H1 (cell line): ENCODE measurements around the gene MRTFA. TPM values are rescaled to one million over a fixed set of nuclear protein-coding genes. Genes with fewer than 3 reads are reported as not detected.

Experiments used
- CTCF ChIA-PET: fragments of 300-600 bp; sonication (Branson Sonifier 250); formaldehyde crosslinking; loops from one replicate; lab custom pipeline; 2021; ENCODE audit not compliant: partially characterized antibody; lab: Charles Lee
- POLR2A ChIA-PET: fragments of 300-600 bp; sonication (Branson Sonifier 250); formaldehyde crosslinking; loops from one replicate; lab custom pipeline; 2021; ENCODE audit warnings: inconsistent platforms; ENCODE audit not compliant: partially characterized antibody; lab: Charles Lee
- DNase-seq, 2 experiments: peaks; one replicate each; pipeline versions ENCODE4 v3.0.0 to v3.0.0-alpha.2; 2010 to 2022; ENCODE audit warnings: low spot score in 2 of 2, low read depth in 1 of 2, mixed read lengths in 1 of 2
- FAIRE-seq: peaks from 2 replicates; lab custom pipeline; 2011; peaks lifted over from hg19 to GRCh38; lab: Jason Lieb, UNC
- H2AFZ ChIP-seq: 2 replicates; pipeline ENCODE4 v1.8.1; 2012; ENCODE audit warnings: low read length, inconsistent platforms
- H2AK5ac ChIP-seq: 2 replicates; pipeline ENCODE4 v1.6.1; 2013; ENCODE audit warnings: low read depth, low read length
- H2BK120ac ChIP-seq: replicated peaks from 2 replicates; pipeline ENCODE3; 2013; ENCODE audit warnings: low read depth, low read length, inconsistent platforms
- H2BK12ac ChIP-seq: 2 replicates; pipeline ENCODE4 v1.6.1; 2013; ENCODE audit warnings: low read depth, low read length
- H2BK15ac ChIP-seq: 2 replicates; pipeline ENCODE4 v1.6.1; 2013; ENCODE audit warnings: low read length
- H2BK20ac ChIP-seq: 2 replicates; pipeline ENCODE4 v1.6.1; 2013; ENCODE audit warnings: low read length
- H2BK5ac ChIP-seq: 2 replicates; pipeline ENCODE4 v1.6.1; 2013; ENCODE audit warnings: low read depth, low read length
- H3K14ac ChIP-seq: 2 replicates; pipeline ENCODE4 v1.6.1; 2013; ENCODE audit warnings: inconsistent platforms; ENCODE audit not compliant: insufficient read length
- H3K18ac ChIP-seq: 2 replicates; pipeline ENCODE4 v1.6.1; 2013; ENCODE audit warnings: low read length; ENCODE audit errors: extremely low read depth
- H3K23ac ChIP-seq: 2 replicates; pipeline ENCODE4 v1.6.1; 2013; ENCODE audit warnings: inconsistent platforms; ENCODE audit not compliant: insufficient read length
- H3K23me2 ChIP-seq: 2 replicates; pipeline ENCODE4 v1.6.1; 2013; ENCODE audit warnings: low read depth, low read length
- H3K27ac ChIP-seq: 2 replicates; pipeline ENCODE4 v1.6.1; 2011; ENCODE audit warnings: low read depth, low read length, inconsistent platforms
- H3K27me3 ChIP-seq, 4 experiments: replicated peaks in 1 of 4; 1 replicate in 1 of 4; 2 replicates in 3 of 4; pipeline versions ENCODE4 v1.6.1 to v1.8.1; 2011 to 2013; ENCODE audit warnings: low read length in 3 of 4, mild to moderate bottlenecking in 3 of 4, inconsistent platforms in 2 of 4, mixed read lengths in 2 of 4, moderate library complexity in 1 of 4; ENCODE audit not compliant: control insufficient read depth in 3 of 4, insufficient read depth in 3 of 4; ENCODE audit errors: extremely low read depth in 1 of 4
- H3K36me3 ChIP-seq, 4 experiments: 2 replicates each; pipeline versions ENCODE4 v1.6.1 to v1.8.1; 2011 to 2013; ENCODE audit warnings: mild to moderate bottlenecking in 4 of 4, low read length in 3 of 4, moderate library complexity in 2 of 4, control low read depth in 1 of 4, inconsistent platforms in 1 of 4; ENCODE audit not compliant: insufficient read depth in 4 of 4, control insufficient read depth in 2 of 4
- H3K4ac ChIP-seq: replicated peaks from 2 replicates; pipeline ENCODE3; 2013; ENCODE audit warnings: low read length, low read depth, mixed read lengths, inconsistent platforms; ENCODE audit not compliant: insufficient read length
- H3K4me1 ChIP-seq, 4 experiments: replicated peaks in 1 of 4; 1 replicate in 1 of 4; 2 replicates in 3 of 4; pipeline versions ENCODE4 v1.6.1 to v1.8.1; 2011 to 2013; ENCODE audit warnings: low read length in 3 of 4, inconsistent platforms in 2 of 4, mixed read lengths in 1 of 4; ENCODE audit not compliant: insufficient read depth in 4 of 4, control insufficient read depth in 3 of 4
- H3K4me2 ChIP-seq, 2 experiments: 2 replicates each; pipeline versions ENCODE4 v1.6.1 to v1.8.1; 2011 to 2013; ENCODE audit warnings: low read depth in 2 of 2, low read length in 2 of 2, control low read depth in 1 of 2, inconsistent platforms in 1 of 2, mild to moderate bottlenecking in 1 of 2; ENCODE audit not compliant: insufficient read depth in 1 of 2
- H3K4me3 ChIP-seq, 4 experiments: fragments of 200-600, 300-600 bp in 1 of 4; sonication (generic), shearing (Covaris generic), sonication (Bioruptor Twin) in 1 of 4; 2 replicates each; pipeline versions ENCODE4 v1.5.1 to v1.8.1; 2011 to 2016; ENCODE audit warnings: low read length in 4 of 4, low read depth in 3 of 4, control low read depth in 2 of 4, inconsistent platforms in 2 of 4, mild to moderate bottlenecking in 2 of 4, mixed read lengths in 1 of 4, moderate library complexity in 1 of 4; ENCODE audit not compliant: insufficient read depth in 2 of 4; ENCODE audit errors: extremely low read depth in 1 of 4
- H3K56ac ChIP-seq: replicated peaks from 2 replicates; pipeline ENCODE3; 2013; ENCODE audit warnings: low read depth, mild to moderate bottlenecking, mixed read lengths, low read length, inconsistent platforms; ENCODE audit not compliant: insufficient read length
- H3K79me1 ChIP-seq: 2 replicates; pipeline ENCODE4 v1.6.1; 2013; ENCODE audit warnings: low read depth, low read length, control low read depth
- H3K79me2 ChIP-seq, 2 experiments: 2 replicates each; pipeline versions ENCODE4 v1.6.1 to v1.8.1; 2012 to 2013; ENCODE audit warnings: low read length in 2 of 2, mild to moderate bottlenecking in 2 of 2, inconsistent platforms in 1 of 2; ENCODE audit not compliant: insufficient read depth in 2 of 2, control insufficient read depth in 1 of 2
- H3K9ac ChIP-seq, 4 experiments: replicated peaks in 1 of 4; 1 replicate in 1 of 4; 2 replicates in 3 of 4; pipeline versions ENCODE4 v1.6.1 to v1.8.1; 2011 to 2013; ENCODE audit warnings: low read depth in 3 of 4, low read length in 3 of 4, control low read depth in 2 of 4, mild to moderate bottlenecking in 2 of 4, moderate library complexity in 2 of 4, inconsistent platforms in 1 of 4; ENCODE audit errors: extremely low read depth in 1 of 4
- H3K9me3 ChIP-seq, 2 experiments: 2 replicates each; pipeline versions ENCODE4 v1.6.1 to v1.8.1; 2012 to 2013; ENCODE audit warnings: mild to moderate bottlenecking in 2 of 2, moderate library complexity in 2 of 2, control low read depth in 1 of 2, inconsistent platforms in 1 of 2, low read depth in 1 of 2, low read length in 1 of 2, mixed read lengths in 1 of 2; ENCODE audit not compliant: insufficient read depth in 2 of 2
- H4K20me1 ChIP-seq, 2 experiments: replicated peaks in 1 of 2; 2 replicates each; pipeline versions ENCODE3 to v1.8.1; 2011 to 2013; ENCODE audit warnings: inconsistent platforms in 2 of 2, low read length in 2 of 2, mild to moderate bottlenecking in 1 of 2; ENCODE audit not compliant: insufficient read depth in 2 of 2, control insufficient read depth in 1 of 2
- H4K5ac ChIP-seq: 2 replicates; pipeline ENCODE4 v1.6.1; 2013; ENCODE audit warnings: low read length, low read depth, mixed read lengths, inconsistent platforms; ENCODE audit not compliant: insufficient read length
- H4K8ac ChIP-seq: 2 replicates; pipeline ENCODE4 v1.8.0; 2013; ENCODE audit warnings: mild to moderate bottlenecking, moderate library complexity, low read length, inconsistent platforms; ENCODE audit not compliant: insufficient read depth; ENCODE audit errors: extremely low read depth
- H4K91ac ChIP-seq: replicated peaks from 2 replicates; pipeline ENCODE3; 2013; ENCODE audit warnings: low read length, mixed read lengths, inconsistent platforms; ENCODE audit not compliant: insufficient read length
- BRCA1 ChIP-seq: IDR thresholded peaks from 2 replicates; pipeline ENCODE4 v1.6.1; 2012; ENCODE audit warnings: low read depth, low read length, improper control_type of control experiment
- GABPA ChIP-seq: IDR thresholded peaks from 2 replicates; pipeline ENCODE4 v1.6.1; 2011; ENCODE audit warnings: mild to moderate bottlenecking, low read length, moderate library complexity, borderline replicate concordance; ENCODE audit not compliant: insufficient read depth
- SIRT6 ChIP-seq: IDR thresholded peaks from one replicate; pipeline ENCODE4 v1.7.1; 2012; ENCODE audit warnings: low read length, inconsistent platforms
- SUZ12 ChIP-seq: fragments of 200-600 bp; sonication (generic); IDR thresholded peaks from 2 replicates; pipeline ENCODE4 v1.6.1; 2012; ENCODE audit warnings: mild to moderate bottlenecking, inconsistent platforms, low read length, moderate library complexity, mixed read lengths
- WGBS, 2 experiments: shearing (Covaris generic) in 1 of 2; methylation state at CpG; one replicate each; pipeline versions ENCODE4 v1.1.6 to v1.1.7; 2013 to 2015; ENCODE audit warnings: low lambda C conversion rate in 2 of 2, mixed read lengths in 2 of 2, inconsistent platforms in 1 of 2, low coverage in 1 of 2, missing lambda C conversion rate in 1 of 2; ENCODE audit not compliant: insufficient replicate concordance in 2 of 2, insufficient coverage in 1 of 2, insufficient read length in 1 of 2; ENCODE audit errors: extremely low coverage in 1 of 2, missing lambda C conversion rate in 1 of 2; 5-methylcytosine and 5-hydroxymethylcytosine counted together
- polyA plus RNA-seq, 7 experiments: library from polyadenylated mRNA; depleted of rRNA in 3 of 7; stranded (reverse) in 5 of 7; unstranded in 2 of 7; fragments of >200 nt in 5 of 7; fragments of 200-250 nt in 2 of 7; gene quantifications; 1 replicate in 5 of 7; 2 replicates in 1 of 7; 4 replicates in 1 of 7; pipeline versions ENCODE4 v1.2.1 to v1.2.3, GENCODE V29; 2011 to 2013; ENCODE audit warnings: missing spikeins in 2 of 7, mixed read lengths in 2 of 7
- total RNA-seq: library from RNA; stranded (reverse); fragmentation: NEBNext Ultra II Directional; extraction: Animal tissue kit (Norgen Biotek cat#: 25700); gene quantifications from 2 replicates; pipeline ENCODE4 v1.2.1, GENCODE V29; 2021

MRTFA gene
- total and polyA plus RNA-seq, 2 of the 8 experiments (the other 6 are each of a cell fraction or from before 2014, with no cell fraction given), result 5.4 to 37.9 TPM

DNA sequence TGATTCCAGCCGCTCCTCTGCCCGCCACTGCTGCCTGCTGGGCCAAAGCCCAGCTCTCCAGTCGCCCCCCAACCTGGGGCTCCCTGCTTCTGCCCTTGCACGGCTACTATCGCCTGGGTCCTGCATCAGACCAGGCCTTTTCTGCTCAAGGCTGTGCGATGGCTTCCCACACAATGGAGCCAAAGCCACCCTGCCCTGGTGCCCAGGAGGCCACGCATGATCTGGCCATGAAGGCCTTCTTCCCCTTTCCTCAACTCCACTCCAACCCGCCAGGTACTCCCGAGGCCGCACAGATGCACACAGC is 220.3 kb downstream of the MRTFA start:
- Histone ChIP-seq H4K20me1 (peaks cover 0 to 3% of the 10 kb centered on the region in 2 experiments), H3K36me3 (peaks cover 10 to 26% (median 20%) of the 10 kb centered on the region in 4 experiments; a peak in 7 of 8 replicates), H2BK5ac (no peak overlapping the region; the same call in 1 of the 2 replicates), H2BK120ac (no peak overlapping the region), H3K4me2 (no peak overlapping the region), H3K27ac (no peak overlapping the region), H3K79me2 (no peaks in the 10 kb centered on the region), H3K4me3 (no peak overlapping the region), H3K27me3 (no peaks in the 10 kb centered on the region), H4K5ac (no peak overlapping the region), H3K9me3 (no peaks in the 10 kb centered on the region), H3K4ac (no peak overlapping the region), H4K91ac (no peak overlapping the region), H3K23ac (no peak overlapping the region), H3K4me1 (no peaks in the 10 kb centered on the region; a peak in 1 of 7 replicates), H2AK5ac (no peak overlapping the region), H4K8ac (no peak overlapping the region), H2BK20ac (no peak overlapping the region), H2AFZ (no peak overlapping the region), H3K79me1 (no peaks in the 10 kb centered on the region), H3K14ac (no peak overlapping the region), H3K9ac (no peak overlapping the region), H3K56ac (no peak overlapping the region), H3K23me2 (no peaks in the 10 kb centered on the region), H2BK15ac (no peak overlapping the region), H3K18ac (no peak overlapping the region), H2BK12ac (no peak overlapping the region)
- FAIRE-seq (no peak), DNase-seq (no peak)
- POLR2A ChIA-PET, result interaction anchor here (1.3 to 2.0 kb wide), 4 partner anchors 9 to 17 kb away, joined by 3 to 8 read pairs (median 6); no protein-coding TSS in a partner anchor
- CTCF ChIA-PET, result interaction anchor here (1.0 to 2.1 kb wide), 3 partner anchors 12 to 21 kb away, joined by 3 to 9 read pairs (median 3); no protein-coding TSS in a partner anchor
- WGBS, 2 experiments, result 95% methylated on average over 10 of the region's 10 CpGs; no CpG with 5 or more reads in 1 of the 2 experiments
- TF ChIP-seq SIRT6, result no peak
- TF ChIP-seq GABPA, result no peak
- TF ChIP-seq SUZ12, result no peak
- TF ChIP-seq BRCA1, result no peak
